AG08396 (cell line): Measurements from ENCODE around the gene GCH1.
"Not testable (repeated sequence)": the region's sequence is repeated elsewhere in the genome, so short reads cannot be mapped to it uniquely, and the experiment has no call there.

Experiments used
- DNase-seq: peaks from one replicate; pipeline ENCODE4 v3.0.0; 2012; ENCODE audit warnings: low spot score, mixed read lengths

The GCH1 gene

DNA sequence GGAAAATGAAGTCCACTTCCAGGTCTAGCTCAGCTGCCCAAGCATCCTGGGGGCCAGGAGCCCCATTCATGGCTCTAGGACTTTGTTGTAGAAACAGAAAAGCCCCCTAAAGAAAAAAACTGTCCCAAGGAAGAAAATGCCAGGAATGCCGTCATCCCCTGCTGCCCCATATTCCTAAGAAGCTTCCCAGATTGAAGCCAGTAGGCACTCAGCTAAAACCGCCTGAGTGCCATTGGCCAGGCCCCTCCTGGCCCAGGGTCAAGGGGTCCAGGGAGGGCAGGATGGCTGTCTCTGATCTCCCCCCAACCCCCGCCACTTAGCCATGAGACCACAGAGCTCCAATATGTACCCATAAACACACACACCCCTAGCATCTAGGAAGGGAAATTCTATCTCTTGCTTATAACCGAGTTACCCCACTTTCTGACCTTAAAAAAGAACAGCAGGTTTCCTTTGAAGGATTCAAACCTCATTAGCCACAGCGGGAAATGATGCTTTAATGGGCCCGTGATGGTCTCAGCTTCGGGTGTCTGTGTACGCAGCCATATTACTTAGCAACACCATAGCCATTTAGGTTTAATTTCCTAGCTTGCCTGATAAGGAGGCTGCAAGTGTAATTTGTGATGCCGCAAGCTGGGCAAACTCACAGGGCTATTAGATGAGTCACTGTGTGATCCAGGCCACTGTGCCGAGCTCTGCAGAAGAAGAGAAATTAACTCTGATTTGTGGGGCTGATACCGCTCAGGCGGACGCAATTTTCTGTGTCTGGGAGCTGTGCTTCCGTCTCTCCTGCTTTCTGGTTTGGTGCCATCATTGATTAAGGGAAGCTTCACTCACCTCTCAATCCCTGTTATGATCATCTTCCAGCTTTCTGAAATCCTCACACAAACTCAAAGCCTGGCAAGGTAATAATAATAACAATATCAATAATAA is 84.2 kb downstream of the GCH1 start:
- DNase-seq = peak; percentile 42

GRCh38 chr14:54817506-54817905 is 85.1 kb downstream of the GCH1 start:
- no peak for DNase-seq

DNA sequence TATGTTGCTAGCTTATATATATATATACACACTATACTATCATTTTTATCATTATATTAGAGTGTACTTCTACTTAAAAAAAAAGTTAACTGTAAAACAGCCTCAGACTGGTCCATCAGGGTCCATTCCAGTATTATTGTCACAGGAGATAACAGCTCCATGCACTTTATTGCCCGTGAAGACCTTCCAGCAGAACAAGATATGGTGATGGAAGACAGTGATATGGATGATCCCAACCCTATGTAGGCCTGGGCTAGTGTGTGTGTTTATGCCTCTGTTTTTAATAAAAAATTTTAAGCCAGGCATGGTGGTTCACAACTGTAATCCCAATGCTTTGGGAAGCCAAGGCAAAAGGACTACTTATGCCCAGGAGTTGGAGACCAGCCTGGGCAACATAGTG is 86.2 kb downstream of the GCH1 start:
- no peak for DNase-seq

GRCh38 chr14:54815515-54815914 is 87.1 kb downstream of the GCH1 start:
- no peak for DNase-seq

DNA sequence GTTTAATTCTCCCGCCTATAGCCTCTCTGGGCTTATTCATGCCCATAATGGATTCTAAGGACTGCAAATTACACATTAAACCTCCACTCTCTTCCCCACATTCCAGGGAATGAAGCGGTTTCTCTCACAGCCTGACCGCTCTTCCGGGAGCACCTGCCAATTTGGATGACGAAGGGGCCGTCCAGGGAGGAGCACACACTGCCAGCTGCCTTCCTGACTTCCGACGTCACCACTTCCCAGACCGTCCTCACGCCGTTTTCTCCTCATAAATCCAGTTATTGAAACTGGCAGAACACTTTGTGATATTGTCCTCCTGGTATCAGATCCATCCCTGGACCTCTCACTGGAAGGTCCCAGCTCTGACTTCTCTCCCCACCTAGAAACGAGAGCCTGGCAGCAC is 87.6 kb downstream of the GCH1 start:
- peak; percentile 52 for DNase-seq

- no peak for DNase-seq
Measured at GRCh38 chr14:54814076-54814475, 88.5 kb downstream of the GCH1 start.

DNA sequence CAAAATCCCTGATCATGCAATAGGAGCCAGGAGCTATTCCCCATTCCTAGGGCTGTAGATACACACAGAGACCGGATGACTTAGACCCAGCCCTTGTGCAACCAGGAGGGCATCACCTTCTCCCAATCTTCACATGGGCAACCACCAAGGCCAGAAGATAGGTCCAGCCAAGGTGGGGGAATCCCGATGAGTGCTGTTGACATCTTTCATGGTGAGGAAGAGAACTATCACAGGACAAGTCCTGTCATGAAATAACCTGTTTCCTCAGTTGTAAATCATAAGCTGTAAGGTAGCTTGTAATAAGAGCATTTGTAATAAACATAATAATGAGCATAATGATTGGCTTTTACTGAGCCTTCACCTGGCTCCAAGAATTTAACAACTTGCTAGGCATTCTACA is 89.5 kb downstream of the GCH1 start:
- DNase-seq = no peak

DNA sequence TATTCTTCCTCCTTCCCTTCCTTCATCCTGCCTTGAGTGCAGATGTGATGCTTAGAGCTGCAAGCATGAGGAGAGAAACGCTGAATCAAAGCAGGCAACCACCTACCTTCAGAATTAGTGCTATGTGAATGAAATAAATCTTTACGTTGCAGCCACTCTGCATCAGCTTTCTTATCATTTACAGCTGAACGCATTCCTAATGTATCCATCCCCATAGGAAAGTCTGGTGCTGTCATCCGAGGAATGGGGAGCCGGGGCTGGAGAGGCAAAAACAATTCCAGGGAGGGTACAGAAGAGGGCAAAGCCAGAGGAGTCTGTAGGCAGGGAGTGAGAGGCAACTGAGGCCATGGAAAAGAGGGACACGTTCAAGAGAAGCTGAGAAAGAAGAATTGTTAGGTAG is 90.0 kb downstream of the GCH1 start:
- DNase-seq = no peak

DNA sequence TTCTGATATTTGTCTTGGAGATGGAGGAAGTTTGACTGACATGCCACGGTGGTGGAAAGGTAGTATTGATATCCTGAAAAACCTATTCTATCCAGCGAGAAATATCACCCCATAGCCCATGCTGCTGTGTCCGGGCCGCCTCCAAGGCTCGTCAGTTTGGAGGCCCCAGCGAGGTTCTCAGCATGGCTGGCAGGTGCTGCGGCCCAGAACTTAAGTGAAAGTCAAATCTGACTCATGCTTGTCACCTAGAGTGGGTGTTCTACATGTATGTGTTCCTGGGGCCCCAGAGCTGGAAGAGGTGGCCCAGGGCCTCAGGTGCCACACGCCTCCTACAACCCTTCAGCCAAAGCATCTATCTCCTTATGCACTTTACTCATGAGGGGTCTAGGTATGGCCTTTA is 92.9 kb downstream of the GCH1 start:
- DNase-seq = no peak

GRCh38 chr14:54808326-54809161 is 94.1 kb downstream of the GCH1 start:
- DNase-seq = no peak

GRCh38 chr14:54807881-54808280 is 94.7 kb downstream of the GCH1 start:
- no peak for DNase-seq

- no peak for DNase-seq
Measured at GRCh38 chr14:54807428-54807827, 95.2 kb downstream of the GCH1 start.

DNA sequence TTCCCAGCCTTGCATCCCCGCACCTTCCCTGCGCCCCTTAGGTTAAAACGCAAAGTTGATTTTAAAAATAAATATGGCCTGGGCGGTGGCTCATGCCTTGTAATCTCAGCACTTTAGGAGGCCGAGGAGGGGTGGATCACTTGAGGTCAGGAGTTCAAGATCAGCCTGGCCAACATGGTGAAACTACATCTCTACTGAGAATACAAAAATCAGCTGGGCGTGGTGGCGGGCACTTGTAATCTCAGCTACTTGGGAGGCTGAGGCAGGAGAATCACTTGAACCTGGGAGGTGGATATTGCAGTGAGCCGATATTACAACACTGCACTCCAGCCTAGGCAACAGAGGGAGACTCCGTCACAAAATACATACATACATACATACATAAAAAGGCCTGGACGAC is 96.0 kb downstream of the GCH1 start:
- no peak for DNase-seq

- DNase-seq = peak; percentile 83
Measured at GRCh38 chr14:54805445-54806322, 96.9 kb downstream of the GCH1 start.

DNA sequence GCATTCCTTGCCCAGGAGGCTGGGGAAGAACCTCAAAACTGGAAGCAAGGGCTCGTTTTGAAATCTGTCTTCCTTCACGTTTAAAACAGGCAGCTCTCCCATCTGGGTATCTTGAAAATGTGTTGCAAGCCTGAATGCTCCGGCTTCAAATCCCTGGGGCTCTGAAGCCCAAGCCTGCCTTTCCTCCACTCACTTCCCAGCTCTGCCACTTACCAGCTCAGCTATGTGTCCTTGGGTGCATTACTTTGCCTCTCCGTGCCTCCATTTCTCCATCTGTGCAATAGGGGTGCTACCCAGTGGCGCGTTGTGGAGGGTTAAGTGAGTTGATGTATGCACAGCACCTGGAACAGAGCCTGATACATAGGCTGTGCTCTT is 97.6 kb downstream of the GCH1 start:
- DNase-seq = no peak

DNA sequence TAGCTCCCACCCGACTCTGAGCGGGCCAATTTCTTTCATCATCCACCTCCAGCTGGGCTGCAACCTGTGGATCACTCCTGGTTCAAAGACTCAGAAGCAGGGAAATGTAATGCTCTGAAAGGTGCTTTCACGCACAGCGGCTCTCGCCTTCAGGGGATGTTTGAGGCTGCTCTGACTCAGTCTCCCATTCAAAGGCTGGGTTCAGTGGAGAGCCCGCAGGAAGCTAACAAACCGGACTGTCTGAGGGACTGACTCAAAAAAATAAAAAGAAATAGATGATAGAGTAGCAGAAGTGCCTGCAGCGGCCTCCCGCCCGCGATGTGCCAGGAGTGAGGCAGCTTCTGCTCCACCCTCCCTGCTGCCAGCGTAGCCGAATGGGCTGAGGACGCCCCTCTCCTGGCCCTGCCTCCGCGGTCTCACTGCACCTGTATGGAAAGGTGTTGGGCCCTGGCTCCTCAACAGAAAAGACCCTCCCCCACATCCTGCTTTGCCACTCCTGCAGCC is 98.0 kb downstream of the GCH1 start:
- no peak for DNase-seq

DNA sequence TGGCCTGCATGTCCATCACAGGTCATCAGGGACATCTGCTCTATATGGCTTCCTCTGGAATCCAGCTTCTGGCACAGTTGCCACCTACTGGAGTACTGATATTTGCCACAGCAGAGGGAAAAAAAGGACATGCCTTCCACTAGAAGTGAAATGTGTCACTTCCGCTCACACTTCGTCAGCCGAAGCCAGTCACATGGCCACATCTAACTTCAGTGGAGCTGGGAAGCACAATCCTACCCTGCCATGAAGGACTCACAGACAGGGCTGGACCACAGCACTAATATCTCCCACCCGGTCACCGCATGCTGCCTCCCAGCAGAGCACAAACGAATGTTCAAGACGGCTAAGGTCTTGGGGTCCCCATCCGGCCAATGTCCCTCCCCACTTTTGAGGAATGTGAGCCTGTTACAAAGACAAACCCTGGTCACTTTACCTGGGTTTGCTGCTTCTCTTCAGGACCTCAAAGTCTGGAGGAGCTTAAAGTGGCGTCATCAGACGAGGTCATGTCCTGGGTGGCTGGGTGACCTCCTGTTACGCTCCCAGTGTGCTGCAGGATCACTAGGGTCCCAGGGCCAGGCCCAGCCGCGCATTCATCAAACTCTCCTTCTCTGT is 98.6 kb downstream of the GCH1 start:
- no peak for DNase-seq

DNA sequence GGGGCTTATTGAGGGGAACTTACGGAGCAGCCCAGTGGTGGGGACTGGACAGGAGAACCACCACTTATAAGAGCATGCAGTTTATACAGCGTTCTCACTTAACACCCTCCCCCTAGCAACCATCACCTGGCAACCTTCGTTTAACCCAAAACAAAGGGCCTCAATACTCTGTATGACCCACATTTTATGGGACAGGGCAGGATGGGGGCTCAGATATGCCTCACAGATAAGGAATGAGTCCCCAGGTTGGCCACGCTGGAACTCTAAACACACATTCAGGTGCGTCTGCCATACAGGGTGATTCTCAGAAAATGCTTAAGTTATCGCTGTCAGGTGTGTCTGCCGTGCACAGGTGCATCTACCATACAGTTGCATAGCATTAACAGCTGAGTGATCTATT is 99.2 kb downstream of the GCH1 start:
- DNase-seq = no peak

- DNase-seq = not testable (repeated sequence)
Measured at GRCh38 chr14:54801482-54801881, 101.1 kb downstream of the GCH1 start.

- DNase-seq = no peak
Measured at GRCh38 chr14:54798465-54799124, 104.0 kb downstream of the GCH1 start.

DNA sequence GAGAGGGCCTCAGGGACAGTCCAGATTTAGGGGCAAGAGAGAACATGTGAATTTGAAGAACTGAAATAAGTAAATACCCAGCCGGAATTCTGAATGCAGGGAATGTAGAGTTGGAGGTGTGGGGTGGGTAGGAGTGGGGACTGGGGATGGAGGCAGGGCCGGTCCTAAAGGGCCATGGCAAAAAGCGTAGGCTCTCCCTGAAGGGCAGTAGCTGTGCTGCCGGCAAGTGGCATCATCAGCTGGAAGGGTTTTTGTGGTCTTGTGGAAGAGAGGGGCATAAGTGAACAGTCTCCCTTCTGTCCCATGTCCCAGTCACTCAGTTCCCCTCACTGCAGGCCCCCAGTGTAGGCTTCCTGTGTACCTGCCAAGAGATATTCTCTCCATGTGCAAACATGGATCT is 104.6 kb downstream of the GCH1 start:
- no peak for DNase-seq
